Esophagus mucosa (tissue), 1 donor: Measurements from ENCODE around the gene ATXN7. TPM values are rescaled to one million over a fixed set of nuclear protein-coding genes. Genes with fewer than 3 reads are reported as not detected.
A peak's percentile ranks its signal among the peaks of the same experiment; 100 is the strongest.

ENCODE experiments used
- ATAC-seq: fragments of 200-7000 bp; cut with Tn5 transposase; one replicate; pipeline ENCODE4 v1.9.1; 2020
- total RNA-seq: library from RNA; stranded (reverse); gene quantifications from one replicate; pipeline ENCODE4 v1.2.4, GENCODE V29; 2023
- donor health status: DM: yes; HTN: yes; CAD: no.

ATXN7 gene
- total RNA-seq, 1 donor from 2014 or later, result 21.9 TPM

DNA sequence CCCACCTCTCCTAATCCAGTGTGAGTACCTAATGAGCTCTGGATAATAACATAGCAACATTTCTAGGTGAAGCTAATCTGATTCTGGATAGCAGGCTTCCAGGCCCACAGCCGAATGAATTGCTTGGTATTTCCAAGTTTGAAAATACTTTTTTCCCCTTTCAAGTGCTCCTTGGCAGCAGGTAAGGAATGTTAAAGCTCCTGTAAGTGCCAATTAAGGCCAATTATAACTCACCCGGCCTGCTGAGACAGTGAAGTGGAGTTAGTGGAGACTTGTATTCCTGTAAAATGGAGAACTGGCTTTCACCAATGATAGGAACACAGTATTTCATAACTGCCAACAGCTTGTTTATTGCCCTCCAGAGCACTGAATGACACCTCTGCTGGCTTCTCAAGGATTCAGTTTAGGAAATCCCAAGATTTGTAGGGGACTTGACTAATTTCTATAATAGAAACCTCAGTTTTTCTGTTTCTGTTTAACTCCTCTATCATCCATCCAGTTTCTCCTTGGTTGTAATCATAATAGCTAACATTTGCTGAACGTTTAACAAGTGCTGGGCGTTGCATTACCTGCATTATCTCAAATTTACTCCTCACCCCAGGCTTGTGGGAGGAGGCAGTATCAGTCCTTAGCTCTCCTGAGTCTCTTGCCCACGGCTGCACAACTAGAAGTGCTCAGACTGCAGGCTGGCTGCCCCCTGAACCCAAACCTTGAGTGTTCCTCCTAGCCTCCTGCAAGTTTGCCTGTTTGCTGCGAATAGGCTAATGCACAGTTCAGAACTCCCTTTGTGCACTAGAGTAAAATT, 101.2 kb downstream of the ATXN7 start:
- no peak for ATAC-seq

DNA sequence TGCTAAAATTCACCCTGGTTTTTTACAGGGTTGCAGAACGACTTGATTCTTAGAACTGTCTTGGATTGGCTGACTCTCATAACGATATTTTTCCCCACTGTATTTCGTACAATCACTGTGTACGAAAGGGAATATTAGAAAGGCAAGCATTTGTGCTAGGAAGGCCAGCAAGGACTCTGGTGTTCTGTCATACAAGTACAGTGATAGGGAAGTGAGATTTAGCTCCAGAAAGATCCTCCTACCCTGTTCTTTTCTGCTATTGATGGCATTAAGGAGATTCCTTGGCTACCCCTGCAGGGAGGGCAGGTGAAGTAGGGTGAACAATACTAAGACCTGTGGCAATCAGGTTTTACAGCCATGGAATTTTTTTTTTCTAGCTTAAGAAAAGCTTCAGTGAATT, 102.3 kb downstream of the ATXN7 start:
- no peak for ATAC-seq

DNA sequence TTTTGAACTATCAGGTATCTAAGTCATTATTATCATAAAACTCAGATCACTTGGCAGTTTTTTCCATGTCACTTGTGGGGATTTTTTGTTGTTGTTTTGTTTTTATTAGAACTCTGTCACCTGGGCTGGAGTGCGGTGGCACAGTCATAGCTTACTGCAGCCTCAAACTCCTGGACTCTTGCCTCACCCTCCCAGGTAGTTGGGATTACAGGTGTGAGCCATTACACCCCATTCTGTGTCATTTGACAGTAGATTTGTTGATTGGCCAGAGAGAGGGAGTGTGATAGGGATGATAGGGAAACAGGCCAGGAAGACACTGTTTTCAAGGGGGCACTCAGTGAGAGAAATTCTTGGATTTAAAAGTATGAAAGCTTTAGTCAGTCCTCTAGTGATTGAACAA, 103.2 kb downstream of the ATXN7 start:
- peak; percentile 58 for ATAC-seq

DNA sequence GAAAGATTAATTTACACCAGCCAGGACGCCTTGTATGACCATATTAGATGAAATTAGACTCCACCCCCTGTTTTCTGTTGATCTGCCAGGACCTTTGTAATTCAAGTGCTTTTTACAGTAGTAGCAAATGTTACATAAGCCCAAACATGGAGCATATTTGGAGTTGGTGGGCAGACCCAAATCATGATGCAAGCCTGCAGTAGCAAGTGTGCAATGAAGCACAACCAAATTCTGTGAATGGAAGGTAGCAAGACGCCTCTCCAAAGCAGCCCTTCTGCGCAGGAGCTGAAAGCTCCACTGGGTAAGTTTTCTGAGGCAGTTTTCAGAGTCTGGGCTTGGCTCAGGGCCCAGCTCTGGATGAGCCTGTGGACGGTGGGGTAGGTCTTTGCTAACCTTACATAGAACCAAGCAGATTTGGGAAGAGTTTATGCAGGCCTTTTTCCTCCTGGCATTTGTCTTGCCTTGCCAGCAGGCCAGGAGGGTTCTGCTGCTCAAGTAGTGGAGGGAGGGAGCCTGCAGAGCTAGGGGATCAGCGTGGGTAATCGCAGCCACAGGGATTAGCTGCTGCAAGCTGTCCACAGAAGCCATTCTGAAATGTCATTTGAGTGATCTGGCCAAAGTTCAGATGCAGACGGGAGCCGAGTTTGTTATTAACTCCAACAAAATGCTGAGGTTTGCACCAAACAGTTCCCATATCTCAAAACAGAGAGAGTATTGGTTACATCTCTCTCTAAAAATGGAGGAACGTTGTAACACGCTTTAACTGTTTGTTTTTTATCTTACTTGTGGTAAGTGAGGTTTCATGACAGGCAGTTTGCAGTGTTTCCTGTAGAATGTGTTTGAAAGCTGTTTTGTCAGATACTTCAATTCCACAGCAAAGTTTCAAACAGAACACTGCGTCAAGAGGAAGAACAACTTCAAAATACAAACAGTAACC, 104.3 kb downstream of the ATXN7 start:
- ATAC-seq, result no peak

DNA sequence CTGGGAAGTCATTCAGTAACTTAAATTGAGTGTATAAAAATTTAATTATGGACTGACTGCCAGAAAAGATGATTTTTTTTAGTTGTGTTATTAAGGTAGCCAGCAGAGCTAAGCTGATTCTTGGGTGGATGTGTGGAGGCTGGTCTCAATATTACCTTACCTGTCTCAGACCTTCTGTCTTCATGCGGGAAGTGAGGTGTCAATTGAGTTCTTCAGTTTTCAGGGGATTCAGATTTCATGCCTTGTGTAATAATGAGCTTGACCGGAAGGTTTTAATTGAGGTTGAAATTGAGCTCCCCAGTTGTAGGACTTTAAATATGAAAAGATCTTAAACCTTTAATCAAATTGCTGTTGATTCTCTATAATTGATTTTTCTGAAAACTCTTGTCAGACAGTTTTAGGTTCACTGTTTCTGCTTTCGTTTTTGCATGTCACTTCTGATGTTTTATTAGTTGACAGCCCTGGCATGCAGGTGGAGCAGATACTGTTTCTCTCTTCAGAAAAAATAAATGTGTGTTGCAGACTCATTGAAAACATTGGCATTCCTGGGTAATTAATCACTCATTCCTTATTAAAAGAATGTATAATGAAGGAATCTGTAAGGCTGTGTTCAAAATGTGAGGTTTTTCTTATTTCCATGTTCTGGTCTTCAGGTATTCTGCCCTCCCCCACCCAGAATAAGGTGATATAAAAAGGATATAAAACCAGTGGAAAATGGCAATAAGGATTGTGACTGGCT, 105.1 kb downstream of the ATXN7 start:
- ATAC-seq, result no peak

DNA sequence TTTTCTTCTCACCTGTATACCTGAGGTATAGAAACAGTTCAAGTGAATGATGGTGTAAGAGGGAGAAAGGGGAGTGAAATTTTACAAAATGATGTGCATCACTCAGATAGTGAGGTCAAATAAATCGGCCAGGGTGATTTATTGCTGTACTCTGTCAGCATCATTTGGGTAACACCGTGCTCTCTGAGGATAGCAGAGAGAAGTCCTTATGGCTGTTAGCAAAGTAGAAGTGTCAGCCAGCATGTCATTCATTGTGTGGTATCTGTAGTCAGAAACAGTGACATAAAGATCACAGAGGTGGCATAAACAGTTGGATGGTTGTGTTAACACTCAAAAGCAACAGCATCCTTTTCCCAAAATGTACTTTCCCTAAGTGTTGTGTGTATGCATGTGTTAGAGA, 106.2 kb downstream of the ATXN7 start:
- no peak for ATAC-seq

DNA sequence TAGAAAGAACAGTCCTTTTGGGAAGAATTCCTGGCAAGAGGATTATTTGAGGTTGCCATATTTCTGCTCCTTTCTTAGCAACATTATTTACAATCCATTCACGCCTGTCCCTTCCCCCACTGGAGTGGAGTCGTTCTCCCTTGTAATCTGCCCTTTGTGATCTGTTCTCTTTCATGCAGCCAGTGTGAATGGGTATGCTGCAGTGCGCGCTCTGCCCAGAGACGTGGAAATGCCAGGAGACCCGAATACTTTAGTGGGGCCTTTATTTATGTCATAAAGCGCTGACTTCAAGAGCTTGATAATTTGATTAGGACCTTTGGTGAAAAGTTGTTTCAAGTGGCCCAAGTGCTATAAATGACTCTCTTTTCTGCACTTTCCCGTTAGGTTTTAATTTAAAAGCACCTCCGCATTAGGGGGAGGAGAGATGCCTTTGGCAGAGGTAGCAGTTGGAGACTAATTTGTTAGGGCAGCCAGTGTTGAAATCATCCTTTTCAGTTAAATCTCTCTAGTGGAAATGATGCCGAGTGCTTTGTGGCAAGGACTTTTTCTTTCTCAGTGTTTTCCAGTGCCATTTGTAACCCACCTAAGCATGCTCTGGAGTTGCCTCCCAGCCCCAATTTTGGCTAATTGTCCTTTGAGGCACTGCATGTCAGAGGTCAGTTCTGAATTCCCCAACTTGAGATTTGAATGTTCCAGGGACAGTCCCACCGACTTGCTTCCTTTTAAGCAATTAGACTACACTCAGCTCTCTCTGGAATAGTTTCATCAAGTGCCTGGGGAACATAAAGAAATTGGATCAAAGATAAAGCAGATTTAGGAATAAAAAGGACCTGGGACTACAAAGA, 107.2 kb downstream of the ATXN7 start:
- no peak for ATAC-seq

DNA sequence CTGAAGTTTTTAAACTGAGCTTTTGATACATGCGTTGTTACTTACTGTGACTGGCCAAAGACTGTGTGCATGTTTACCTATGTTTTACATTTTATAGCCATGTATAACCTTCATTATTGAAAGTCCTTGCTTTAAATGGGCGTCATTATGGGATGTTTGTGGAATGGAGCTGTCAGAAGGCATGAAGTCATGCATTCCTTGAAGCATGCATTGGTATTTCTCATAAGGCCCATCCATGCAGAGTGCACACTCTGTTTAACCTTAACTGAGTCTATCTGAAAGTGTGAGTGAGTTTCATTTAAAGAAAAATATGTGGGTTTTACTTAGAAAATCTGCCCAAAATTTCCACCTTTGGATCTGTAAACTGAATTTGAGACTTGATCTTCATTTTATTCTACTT, 108.5 kb downstream of the ATXN7 start:
- no peak for ATAC-seq

DNA sequence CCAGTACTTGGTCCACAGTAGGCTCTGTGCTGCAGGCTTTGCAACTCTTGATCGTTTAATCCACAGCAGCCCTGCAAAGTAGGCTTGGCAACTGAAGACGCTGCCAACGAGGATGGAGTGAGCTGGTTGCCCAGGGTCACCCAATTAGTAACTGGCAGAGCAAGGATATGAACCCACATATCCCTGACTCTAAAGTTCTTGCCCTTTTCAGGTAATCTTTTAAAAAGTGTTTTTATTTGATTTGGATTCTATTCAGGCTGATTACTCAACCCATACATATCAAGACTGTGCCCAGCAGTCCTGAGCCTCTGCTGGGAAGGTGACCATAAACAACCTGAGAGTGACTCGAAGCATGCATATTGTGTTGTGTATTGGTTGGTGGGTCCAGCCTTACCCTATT, 109.3 kb downstream of the ATXN7 start:
- ATAC-seq, result peak; percentile 41

DNA sequence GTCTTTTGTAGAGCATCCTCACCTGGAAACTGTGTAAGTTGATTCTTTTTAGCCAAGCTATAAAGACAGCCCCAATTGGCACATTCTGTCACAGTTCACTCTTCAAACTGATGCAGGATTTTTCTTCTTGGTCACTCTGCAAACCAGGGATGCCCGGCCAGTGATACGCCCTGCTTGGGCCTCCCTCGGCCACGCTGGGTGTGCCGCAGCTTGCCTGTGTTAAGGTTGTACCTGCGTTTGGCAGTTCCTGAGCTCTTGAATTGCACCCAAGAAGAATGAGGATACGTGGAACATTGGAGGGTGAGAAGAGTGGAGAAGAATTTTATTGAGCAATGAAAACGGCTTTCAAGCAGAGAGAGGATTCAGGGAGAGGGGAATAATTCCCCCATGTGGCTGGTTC, 109.7 kb downstream of the ATXN7 start:
- ATAC-seq, result no peak

DNA sequence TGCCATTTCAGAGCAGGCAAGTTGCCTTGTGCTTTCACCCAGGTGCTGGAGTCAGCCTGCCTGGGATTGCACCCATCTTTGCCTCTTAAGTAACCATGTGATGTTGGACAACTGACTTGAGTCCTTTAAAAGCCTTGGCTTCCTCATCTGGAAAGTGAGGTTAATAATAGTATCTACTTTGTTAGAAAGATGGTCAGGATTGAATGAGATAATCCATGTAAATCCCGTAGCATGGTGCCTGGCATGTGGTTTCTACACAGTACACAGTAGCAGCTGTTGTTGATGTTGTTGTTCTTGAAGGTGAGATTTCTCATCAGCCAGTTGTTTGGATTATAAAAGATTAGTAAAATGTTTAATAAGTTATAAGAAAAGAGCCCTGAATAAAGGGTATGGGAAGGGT, 110.8 kb downstream of the ATXN7 start:
- no peak for ATAC-seq

DNA sequence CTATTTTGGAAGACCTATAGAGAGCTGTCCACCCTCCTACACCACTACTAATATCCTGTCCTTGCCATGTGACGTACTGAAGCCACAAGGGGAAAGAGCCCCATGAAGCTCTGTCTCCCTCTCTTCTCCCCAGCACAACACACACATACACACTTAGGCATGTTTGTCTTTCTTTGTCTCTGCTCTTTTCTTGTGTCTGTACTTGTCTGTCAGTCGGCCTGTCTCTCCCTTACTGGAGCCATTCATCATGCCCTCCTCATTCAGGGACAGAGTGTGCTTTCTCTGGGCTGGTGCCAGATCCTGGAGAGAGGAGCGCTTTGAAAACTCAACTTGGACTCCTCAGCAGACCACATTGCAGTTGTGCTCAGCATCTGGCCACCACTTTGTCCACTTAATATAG, 112.1 kb downstream of the ATXN7 start:
- ATAC-seq, result peak; percentile 82

DNA sequence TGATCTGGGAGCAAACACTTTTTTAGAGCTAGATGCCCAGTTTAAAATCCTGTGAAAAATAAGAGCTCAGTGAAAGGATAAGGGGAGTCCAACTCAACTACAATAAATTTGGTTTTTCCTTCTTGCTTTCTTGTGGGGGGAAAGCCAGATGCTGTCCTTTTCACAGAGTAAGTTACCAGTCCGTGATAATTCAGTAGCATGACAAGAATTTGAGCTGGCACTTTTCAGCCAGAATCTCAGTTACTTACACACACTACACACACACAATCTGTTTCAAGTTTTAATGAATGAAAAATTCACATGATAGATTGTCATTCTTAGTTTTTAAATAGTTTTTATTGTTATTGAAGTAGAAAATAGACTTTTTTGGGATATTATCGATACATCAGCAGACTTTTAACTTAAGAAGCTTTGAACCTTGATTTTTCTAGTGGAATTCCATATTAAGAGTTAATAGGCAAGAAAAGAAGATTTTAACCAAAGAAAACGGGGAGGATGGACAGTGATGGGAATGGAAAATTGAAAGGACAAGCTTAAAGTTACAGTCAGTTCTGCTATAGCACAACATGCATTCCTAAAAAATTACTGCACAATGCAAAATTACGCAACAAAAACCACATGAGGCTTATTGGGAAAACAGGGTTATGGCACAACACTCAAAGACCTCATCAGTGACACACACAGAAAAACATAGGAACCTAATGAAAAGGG, 112.6 kb downstream of the ATXN7 start:
- ATAC-seq, result peak; percentile 64

DNA sequence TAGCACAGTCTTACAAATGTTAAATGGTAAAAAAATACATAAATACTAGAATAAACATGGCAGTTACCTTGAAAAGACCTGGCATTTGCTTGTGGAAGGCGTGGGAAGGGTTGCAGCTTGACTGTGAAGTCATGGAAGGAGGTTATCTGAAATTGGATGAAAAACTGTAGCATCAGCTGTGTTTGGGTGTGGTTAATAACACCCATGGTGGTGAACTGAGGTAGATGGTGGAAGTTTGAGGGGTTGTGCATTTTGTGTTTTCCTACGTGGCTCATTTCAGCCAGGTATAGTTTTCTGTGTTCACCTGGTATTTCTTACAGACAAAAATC, 113.2 kb downstream of the ATXN7 start:
- no peak for ATAC-seq

DNA sequence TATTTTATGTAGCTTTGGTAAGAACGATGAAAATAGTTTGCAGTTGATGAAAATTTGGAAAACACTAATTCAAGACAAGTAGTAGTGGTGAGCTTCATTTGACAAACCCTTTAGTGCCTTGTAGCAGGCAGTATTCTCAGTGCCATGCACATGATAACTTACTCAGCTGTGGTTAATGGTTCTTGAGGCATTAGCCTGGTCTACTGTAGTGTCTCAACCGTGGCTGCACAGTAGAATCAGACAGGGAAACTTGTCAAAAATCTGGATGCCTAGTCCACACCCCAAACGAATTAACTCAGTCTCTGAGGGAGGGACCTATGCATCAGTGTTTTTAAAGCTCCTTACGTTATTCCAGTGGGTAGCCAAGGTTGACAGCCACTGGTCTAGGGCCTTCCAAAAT, 114.2 kb downstream of the ATXN7 start:
- ATAC-seq, result no peak

DNA sequence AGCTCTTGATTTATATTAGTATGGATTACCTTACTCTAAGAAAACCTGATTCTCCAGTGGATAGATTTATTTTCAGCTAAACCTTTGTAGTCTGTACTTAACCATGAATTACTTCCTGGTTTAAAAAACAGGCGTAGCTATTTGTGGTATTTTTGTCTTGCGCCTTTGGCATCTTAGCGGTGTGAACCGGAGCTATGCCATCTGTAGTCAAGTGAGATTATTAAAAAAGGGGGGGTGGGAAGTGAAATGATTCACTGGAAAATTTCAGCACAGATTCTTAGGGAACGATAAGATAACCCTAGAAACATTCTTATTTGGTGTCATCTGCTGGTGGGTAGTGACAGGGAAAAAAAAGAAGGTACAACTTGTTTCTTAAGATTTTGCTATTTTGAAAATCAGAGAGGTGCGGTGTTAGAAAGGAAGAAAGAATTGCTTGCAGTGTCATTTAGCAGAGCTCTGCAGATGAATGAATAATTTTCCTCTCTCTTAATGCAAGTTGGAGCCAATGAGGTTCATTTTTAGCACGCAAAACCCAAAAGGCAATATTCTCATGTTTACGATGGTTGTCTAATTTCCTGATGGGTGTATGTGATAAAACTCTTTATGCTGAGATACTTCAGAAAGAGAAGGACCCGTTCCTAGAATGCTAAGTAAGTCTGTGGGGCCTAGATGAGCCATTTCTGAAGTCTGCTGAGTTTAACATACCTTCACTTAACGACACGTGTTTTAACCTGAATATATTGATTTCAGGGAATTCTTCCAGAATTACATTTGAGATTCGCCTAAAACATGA, 115.6 kb downstream of the ATXN7 start:
- peak; percentile 49 for ATAC-seq

DNA sequence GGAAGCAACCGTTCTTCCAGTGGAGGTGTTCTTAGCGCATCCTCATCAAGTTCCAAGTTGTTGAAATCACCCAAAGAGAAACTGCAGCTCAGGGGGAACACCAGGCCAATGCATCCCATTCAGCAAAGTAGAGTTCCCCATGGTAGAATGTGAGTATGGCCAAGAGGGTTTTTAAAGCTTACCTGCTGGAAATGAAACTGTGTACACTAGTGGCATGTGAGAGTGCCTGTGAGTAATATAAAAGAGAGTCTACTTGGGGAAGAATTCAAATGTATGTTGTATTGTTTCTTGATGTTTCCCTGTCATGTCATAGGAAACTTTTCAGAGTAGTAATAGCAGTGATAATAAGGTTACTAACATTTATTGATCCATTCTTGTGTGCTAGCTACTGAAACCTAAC, 116.4 kb downstream of the ATXN7 start:
- ATAC-seq, result no peak

DNA sequence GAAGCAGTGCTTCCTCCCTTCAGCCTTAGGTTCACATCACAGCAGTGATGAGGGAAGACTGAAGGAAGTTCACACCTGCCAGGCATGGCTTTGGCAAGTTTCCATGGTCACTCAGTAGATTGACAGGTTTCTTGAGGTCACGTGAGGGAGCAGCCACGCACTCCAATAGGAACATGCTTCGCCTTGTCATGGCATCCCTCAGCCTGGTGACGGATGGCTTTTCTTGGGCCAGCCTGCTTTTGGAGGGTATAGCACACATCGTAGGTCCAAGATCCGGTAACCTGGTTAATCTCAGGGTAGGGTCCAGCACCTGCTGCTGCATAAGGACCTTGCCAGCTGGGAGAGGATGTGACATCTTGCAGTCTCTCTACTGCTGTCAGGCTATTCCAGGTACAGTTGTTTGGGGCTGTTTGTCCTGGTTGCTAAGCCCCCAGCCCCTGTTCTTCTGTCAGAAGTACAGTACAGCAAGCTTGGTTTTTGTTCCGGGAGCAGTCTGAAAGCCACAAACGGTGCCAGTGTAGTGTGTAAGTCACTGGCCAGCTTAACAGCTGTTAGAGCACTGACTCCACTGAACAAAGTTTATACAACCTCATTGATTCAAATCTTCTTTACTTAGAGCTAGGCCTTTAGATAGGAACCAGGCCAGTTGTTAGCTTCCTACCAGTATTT, 117.3 kb downstream of the ATXN7 start:
- ATAC-seq, result peak; percentile 12

DNA sequence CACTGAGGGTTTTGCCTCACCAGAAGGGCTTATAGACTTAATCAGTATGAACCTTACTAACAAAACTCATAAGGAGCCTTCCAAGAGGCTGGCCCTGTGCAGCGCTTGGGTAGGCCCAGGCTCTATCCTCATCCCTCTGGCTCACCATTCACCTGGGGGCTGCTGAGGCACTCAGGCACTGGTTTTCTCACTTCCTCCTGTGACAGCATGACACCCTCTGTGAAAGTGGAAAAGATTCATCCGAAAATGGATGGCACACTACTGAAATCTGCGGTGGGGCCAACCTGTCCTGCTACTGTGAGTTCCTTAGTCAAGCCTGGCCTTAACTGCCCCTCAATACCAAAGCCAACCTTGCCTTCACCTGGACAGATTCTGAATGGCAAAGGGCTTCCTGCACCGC, 118.3 kb downstream of the ATXN7 start:
- no peak for ATAC-seq

DNA sequence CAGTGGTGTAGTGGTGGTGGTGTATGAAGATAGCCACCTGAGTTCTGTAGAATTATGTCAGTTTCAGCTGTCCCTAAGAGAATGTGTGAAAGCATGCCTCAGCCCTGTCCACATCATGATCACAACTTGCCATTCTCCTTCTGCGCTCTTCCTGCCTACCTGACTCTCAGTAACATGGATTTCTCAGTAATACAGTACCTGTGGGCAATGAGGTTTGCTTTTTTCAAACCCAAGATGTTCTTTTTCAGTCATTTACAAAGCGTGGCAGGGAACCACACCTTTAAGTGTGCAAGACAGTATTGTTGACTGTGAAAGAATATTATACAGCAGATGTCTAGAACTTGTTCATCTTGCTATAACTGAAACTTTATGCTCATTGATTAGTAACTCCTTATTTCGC, 120.7 kb downstream of the ATXN7 start:
- no peak for ATAC-seq
